GM19455 (cell line): ENCODE measurements around the gene SPATA2.
"Not testable (repeated sequence)": the region's sequence is repeated elsewhere in the genome, so short reads cannot be mapped to it uniquely, and the experiment has no call there.

ENCODE experiments used
- ATAC-seq: cut with Tn5 transposase; IDR thresholded peaks from one replicate; pipeline ENCODE4 v1.9.1; 2021; ENCODE audit not compliant: unreplicated experiment

SPATA2 gene

DNA sequence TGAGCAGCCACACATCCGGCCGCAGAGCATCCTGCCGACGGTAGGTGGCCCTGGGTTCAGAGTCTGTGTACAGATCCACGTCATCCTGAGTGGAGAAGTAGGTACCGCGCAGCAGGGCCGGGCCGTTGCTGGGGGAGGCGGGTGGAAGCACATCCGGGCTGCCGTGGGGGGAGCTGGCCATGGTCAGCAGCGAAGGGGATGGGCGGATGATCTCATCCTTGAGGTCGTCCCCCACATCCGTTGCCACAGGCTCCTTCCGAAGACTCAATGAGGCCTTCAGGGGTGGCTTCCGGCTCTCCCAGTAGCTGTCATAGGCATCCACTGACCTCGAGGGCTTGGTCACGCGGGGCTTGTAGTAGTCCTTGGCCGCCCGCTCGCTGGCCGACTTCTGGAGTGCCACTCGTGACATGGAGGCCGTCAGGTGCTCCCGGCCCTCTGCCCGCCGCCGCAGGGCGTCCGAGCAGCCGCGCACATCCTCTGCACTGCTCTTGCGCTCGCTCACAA is 9.2 kb downstream of the SPATA2 start:
- no peak for ATAC-seq

DNA sequence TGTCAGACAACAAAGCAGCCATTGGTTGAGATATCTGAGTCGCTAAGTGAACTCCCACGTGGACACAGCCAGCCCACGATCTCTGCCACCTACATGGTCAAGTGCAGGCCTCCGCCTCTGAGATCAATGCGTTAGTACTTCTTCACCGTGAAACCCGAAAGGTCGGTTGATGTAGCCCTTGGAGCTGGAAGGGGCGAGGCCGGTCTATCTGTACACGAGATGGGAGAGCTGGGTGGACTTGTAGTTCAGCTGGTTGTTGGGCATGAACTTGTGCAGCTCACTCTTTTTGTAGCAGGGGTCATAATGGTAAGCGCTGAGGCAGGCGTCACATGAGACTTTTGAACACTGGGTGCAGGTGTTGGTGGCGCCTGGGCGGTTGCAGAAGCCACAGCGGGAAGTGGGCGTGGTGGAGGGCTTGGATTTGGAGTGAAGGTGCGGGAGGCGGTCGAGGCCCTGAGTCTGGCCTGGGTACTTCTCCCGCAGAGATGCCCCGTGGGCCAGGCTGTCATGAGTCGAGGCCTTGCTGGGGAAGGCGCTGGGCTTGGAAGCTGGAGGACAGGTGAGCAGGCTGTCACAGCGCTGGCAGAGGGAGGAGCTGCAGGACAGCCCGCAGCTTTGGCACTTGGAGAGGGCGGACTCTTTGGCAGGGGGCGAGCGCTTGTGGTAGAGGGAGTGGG is 9.8 kb downstream of the SPATA2 start:
- ATAC-seq: no peak

DNA sequence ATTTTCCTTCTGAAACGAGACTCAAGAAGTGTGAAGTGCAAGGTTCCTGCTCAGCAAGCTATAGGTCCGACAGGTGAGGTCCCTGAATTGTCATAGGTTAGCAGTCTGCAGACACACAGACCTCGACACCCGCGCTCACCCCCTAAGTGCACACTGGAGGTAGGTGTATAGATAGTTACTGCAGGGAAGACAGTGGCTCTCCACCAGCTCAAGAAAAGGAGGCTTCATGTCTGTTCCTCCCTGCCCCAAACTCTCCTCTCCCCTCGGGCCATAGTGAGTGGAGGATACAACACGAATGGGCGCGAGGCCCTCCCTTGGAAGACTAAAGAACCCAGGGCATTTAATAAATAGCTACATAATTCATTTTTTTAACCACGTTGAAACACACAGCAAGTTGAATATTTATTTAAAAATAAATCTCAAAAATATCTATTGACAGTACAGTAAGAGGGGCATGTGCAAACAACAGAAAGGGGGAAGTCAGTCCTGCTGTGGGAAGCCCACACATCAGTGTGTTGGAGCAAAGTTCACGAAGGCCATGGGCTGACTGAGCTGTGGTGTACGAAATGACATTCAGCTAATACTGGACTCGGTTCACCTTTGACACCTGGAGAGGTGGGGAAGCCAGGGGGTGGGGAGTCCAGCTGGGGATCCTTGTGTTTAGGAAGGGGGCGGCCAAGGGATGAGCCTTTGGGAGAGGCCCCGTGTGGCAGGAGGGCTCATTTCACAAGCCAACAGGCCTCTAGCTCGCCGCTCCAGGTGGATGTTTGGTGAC is 10.7 kb downstream of the SPATA2 start:
- ATAC-seq: no peak

DNA sequence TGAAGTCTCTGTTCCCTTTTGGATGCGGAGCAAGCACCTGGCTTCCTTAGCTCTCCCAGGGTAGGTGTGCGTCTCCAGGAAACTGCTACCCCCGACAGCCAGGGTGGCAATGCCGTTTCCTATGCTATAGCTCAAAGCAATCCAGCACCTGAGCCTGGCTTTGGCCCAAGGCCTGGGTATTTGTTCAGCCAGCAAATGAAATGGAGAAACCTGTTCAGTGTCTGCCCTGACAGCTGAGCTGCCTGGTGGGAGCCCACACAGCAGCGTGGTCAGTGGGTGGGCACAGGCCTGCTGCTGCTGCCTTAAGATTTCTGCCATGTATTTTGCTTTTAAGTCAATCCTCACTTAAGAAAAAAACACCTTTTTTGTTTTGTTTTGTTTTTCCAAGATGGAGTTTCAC is 13.7 kb downstream of the SPATA2 start:
- ATAC-seq: no peak

GRCh38 chr20:49899541-49900383 is 15.6 kb downstream of the SPATA2 start:
- ATAC-seq: no peak

- ATAC-seq: no peak
Measured at GRCh38 chr20:49896204-49896603, 19.1 kb downstream of the SPATA2 start.

DNA sequence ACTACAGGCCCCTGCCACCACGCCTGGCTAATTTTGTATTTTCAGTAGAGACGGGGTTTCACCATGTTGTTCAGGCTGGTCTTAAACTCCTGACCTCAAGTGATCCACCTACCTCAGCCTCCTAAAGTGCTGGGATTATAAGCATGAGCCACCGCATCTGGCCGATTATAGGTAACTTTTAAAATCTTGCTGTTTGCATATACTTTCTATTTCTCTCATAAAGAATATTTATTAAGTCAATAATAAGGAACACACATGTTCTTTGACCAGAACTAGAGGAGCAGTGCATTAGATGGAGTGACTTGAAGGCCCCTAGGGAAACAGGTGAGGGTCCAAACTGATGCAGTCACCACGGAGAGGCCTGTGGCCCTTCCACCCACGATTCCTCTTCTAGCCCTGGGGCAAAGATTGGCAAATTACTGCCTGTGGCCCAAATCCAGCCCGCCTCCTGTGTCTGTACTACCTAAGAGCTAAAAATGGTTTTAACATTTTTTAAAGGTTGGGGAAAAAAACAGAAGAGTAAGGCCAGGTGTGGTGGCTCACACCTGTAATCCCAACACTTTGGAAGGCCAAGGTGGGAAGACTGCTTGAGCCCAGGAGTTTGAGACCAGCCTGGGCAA is 19.7 kb downstream of the SPATA2 start:
- ATAC-seq: not testable (repeated sequence)

- ATAC-seq: no peak
Measured at GRCh38 chr20:49894073-49894470, 21.3 kb downstream of the SPATA2 start.

GRCh38 chr20:49893242-49894072 is 21.9 kb downstream of the SPATA2 start:
- no peak for ATAC-seq

GRCh38 chr20:49892817-49893216 is 22.5 kb downstream of the SPATA2 start:
- ATAC-seq: no peak

GRCh38 chr20:49892260-49892659 is 23.1 kb downstream of the SPATA2 start:
- ATAC-seq: no peak

- no peak for ATAC-seq
Measured at GRCh38 chr20:49891476-49892110, 23.7 kb downstream of the SPATA2 start.

GRCh38 chr20:49890471-49891361 is 24.6 kb downstream of the SPATA2 start:
- ATAC-seq: no peak

- no peak for ATAC-seq
Measured at GRCh38 chr20:49889935-49890333, 25.4 kb downstream of the SPATA2 start.

- no peak for ATAC-seq
Measured at GRCh38 chr20:49889001-49889934, 26.1 kb downstream of the SPATA2 start.

- ATAC-seq: no peak
Measured at GRCh38 chr20:49888212-49889000, 26.9 kb downstream of the SPATA2 start.
